COLO829 (cell line): ENCODE measurements around the gene RMND5B.
"Not testable (repeated sequence)": the region's sequence is repeated elsewhere in the genome, so short reads cannot be mapped to it uniquely, and the experiment has no call there.

Experiments used
- DNase-seq: peaks from one replicate; pipeline ENCODE4 v3.0.0; 2012; ENCODE audit warnings: low spot score

RMND5B gene

GRCh38 chr5:178113841-178114324 lies 16.9 kb upstream of the RMND5B start:
- no peak for DNase-seq

GRCh38 chr5:178114325-178115135 lies 16.3 kb upstream of the RMND5B start:
- DNase-seq: no peak

GRCh38 chr5:178115136-178115813 lies 15.5 kb upstream of the RMND5B start:
- DNase-seq: no peak

- no peak for DNase-seq
These were observed 15.0 kb upstream of the RMND5B start for GRCh38 chr5:178115814-178116142.

GRCh38 chr5:178116143-178116885 lies 14.5 kb upstream of the RMND5B start:
- no peak for DNase-seq

GRCh38 chr5:178117923-178118701 lies 12.7 kb upstream of the RMND5B start:
- no peak for DNase-seq

GRCh38 chr5:178119915-178120606 lies 10.8 kb upstream of the RMND5B start:
- DNase-seq: no peak

GRCh38 chr5:178120607-178121357 lies 10.0 kb upstream of the RMND5B start:
- DNase-seq: no peak

- DNase-seq: no peak
These were observed 9.2 kb upstream of the RMND5B start for GRCh38 chr5:178121391-178122276.

- DNase-seq: no peak
These were observed 8.5 kb upstream of the RMND5B start for GRCh38 chr5:178122346-178122745.

GRCh38 chr5:178123094-178123965 lies 7.5 kb upstream of the RMND5B start:
- DNase-seq: no peak

GRCh38 chr5:178123966-178124925 lies 6.6 kb upstream of the RMND5B start:
- DNase-seq: no peak

- no peak for DNase-seq
These were observed 5.4 kb upstream of the RMND5B start for GRCh38 chr5:178125253-178125906.

GRCh38 chr5:178126556-178126955 lies 4.3 kb upstream of the RMND5B start:
- DNase-seq: no peak

GRCh38 chr5:178127300-178128009 lies 3.4 kb upstream of the RMND5B start:
- not testable (repeated sequence) for DNase-seq

- no peak for DNase-seq
These were observed 1.5 kb upstream of the RMND5B start for GRCh38 chr5:178129296-178129695.
